ENCODE data around the gene UBASH3B. TPM values are rescaled to one million over a fixed set of nuclear protein-coding genes. Genes with fewer than 3 reads are reported as not detected.
A peak's percentile ranks its signal among the peaks of the same experiment; 100 is the strongest.

UBASH3B gene
- total RNA-seq, 2 donors from 2014 or later: 4.7 to 4.8 TPM

GRCh38 chr11:122765487-122766131 is 110.1 kb downstream of the UBASH3B start:
- DNase-seq: no peak
- intact Hi-C loops (cut with DNase I, micrococcal nuclease): no loop called here
- no peak for ATAC-seq

- ATAC-seq (no peak), DNase-seq (no peak)
- intact Hi-C loops (cut with DNase I, micrococcal nuclease): no loop called here
Measured at GRCh38 chr11:122769126-122769780, 113.7 kb downstream of the UBASH3B start.

- intact Hi-C loops (cut with DNase I, micrococcal nuclease): no loop called here
- no peak for ATAC-seq
- no peak for DNase-seq
Measured at GRCh38 chr11:122772945-122773344, 117.4 kb downstream of the UBASH3B start.

GRCh38 chr11:122773781-122774266 is 118.3 kb downstream of the UBASH3B start:
- intact Hi-C loops (cut with DNase I, micrococcal nuclease): no loop called here
- no peak for DNase-seq
- ATAC-seq: no peak

GRCh38 chr11:122775675-122776271 is 120.3 kb downstream of the UBASH3B start:
- no peak for ATAC-seq
- DNase-seq: no peak
- intact Hi-C loops (cut with DNase I, micrococcal nuclease): no loop called here

- intact Hi-C loops (cut with DNase I, micrococcal nuclease): no loop called here
- ATAC-seq (no peak), DNase-seq (no peak)
Measured at GRCh38 chr11:122776546-122776945, 121.0 kb downstream of the UBASH3B start.

- intact Hi-C loops (cut with DNase I, micrococcal nuclease): no loop called here
- ATAC-seq (no peak), DNase-seq (no peak)
Measured at GRCh38 chr11:122777343-122777742, 121.8 kb downstream of the UBASH3B start.

GRCh38 chr11:122778148-122778547 is 122.6 kb downstream of the UBASH3B start:
- intact Hi-C loops (cut with DNase I, micrococcal nuclease): no loop called here
- no peak for DNase-seq
- ATAC-seq: no peak

GRCh38 chr11:122779047-122779629 is 123.6 kb downstream of the UBASH3B start:
- intact Hi-C loops (cut with DNase I, micrococcal nuclease): no loop called here
- ATAC-seq: no peak
- no peak for DNase-seq

GRCh38 chr11:122780296-122780949 is 124.9 kb downstream of the UBASH3B start:
- DNase-seq (no peak), ATAC-seq (no peak)
- intact Hi-C loops (cut with DNase I, micrococcal nuclease): loop anchor here (5.0 to 10.0 kb wide), 2 partner anchors 74 to 148 kb away; no protein-coding TSS in a partner anchor

GRCh38 chr11:122781378-122782195 is 126.1 kb downstream of the UBASH3B start:
- DNase-seq (peak; percentile 70 to 85), ATAC-seq (peak; percentile 94)
- intact Hi-C loops (cut with DNase I, micrococcal nuclease): loop anchor here (5.0 to 10.0 kb wide), 2 partner anchors 73 to 149 kb away; no protein-coding TSS in a partner anchor

GRCh38 chr11:122782222-122782621 is 126.7 kb downstream of the UBASH3B start:
- intact Hi-C loops (cut with DNase I, micrococcal nuclease): loop anchor here (5.0 to 10.0 kb wide), 2 partner anchors 73 to 150 kb away; no protein-coding TSS in a partner anchor
- DNase-seq (no peak), ATAC-seq (no peak)

GRCh38 chr11:122784325-122784955 is 128.9 kb downstream of the UBASH3B start:
- DNase-seq (no peak), ATAC-seq (no peak)
- intact Hi-C loops (cut with DNase I, micrococcal nuclease): loop anchor here (5.0 to 10.0 kb wide), 2 partner anchors 70 to 152 kb away; no protein-coding TSS in a partner anchor

- intact Hi-C loops (cut with DNase I, micrococcal nuclease): loop anchor here in 1 of 2 donors (10.0 kb wide), 1 partner anchor 70 kb away; no protein-coding TSS in a partner anchor
- DNase-seq (no peak), ATAC-seq (no peak)
Measured at GRCh38 chr11:122785031-122785541, 129.6 kb downstream of the UBASH3B start.

GRCh38 chr11:122786896-122787295 is 131.4 kb downstream of the UBASH3B start:
- DNase-seq: no peak
- ATAC-seq: no peak
- intact Hi-C loops (cut with DNase I, micrococcal nuclease): loop anchor here in 1 of 2 donors (10.0 kb wide), 1 partner anchor 68 kb away; no protein-coding TSS in a partner anchor

GRCh38 chr11:122788781-122789535 is 133.4 kb downstream of the UBASH3B start:
- intact Hi-C loops (cut with DNase I, micrococcal nuclease): loop anchor here in 1 of 2 donors (10.0 kb wide), 1 partner anchor 66 kb away; no protein-coding TSS in a partner anchor
- ATAC-seq: no peak
- no peak for DNase-seq

Measured in left colon (tissue), 2 donors.